GM23248 (cell line): ENCODE data around the gene NALCN. TPM values are rescaled to one million over a fixed set of nuclear protein-coding genes. Genes with fewer than 3 reads are reported as not detected.

Source experiments
- DNase-seq: peaks from one replicate; pipeline ENCODE4 v3.0.0-alpha.2; 2015
- H2AFZ ChIP-seq: fragments of 200-600 bp; sonication (generic); 2 replicates; pipeline ENCODE4 v1.6.1; 2016; ENCODE audit warnings: antibody characterized with exemption
- H3F3A ChIP-seq: fragments of 200-600 bp; sonication (generic); 2 replicates; pipeline ENCODE4 v1.6.1; 2016; ENCODE audit warnings: mild to moderate bottlenecking, antibody characterized with exemption, mixed run types; ENCODE audit not compliant: insufficient read depth
- H3K27ac ChIP-seq: fragments of 200-600 bp; sonication (generic); 2 replicates; pipeline ENCODE4 v1.5.1; 2016; ENCODE audit warnings: mild to moderate bottlenecking
- H3K27me3 ChIP-seq: fragments of 200-600 bp; sonication (generic); replicated peaks from 2 replicates; pipeline ENCODE4 v1.6.1; 2016; ENCODE audit warnings: mild to moderate bottlenecking; ENCODE audit not compliant: insufficient read depth
- H3K36me3 ChIP-seq: fragments of 200-600 bp; sonication (generic); 2 replicates; pipeline ENCODE4 v1.6.1; 2016; ENCODE audit warnings: low read depth, mild to moderate bottlenecking
- H3K4me1 ChIP-seq: fragments of 200-600 bp; sonication (generic); 2 replicates; pipeline ENCODE4 v1.6.1; 2016; ENCODE audit warnings: mild to moderate bottlenecking; ENCODE audit not compliant: insufficient read depth
- H3K4me2 ChIP-seq: fragments of 200-600 bp; sonication (generic); one replicate; pipeline ENCODE4 v1.6.1; 2016; ENCODE audit warnings: mild to moderate bottlenecking; ENCODE audit not compliant: unreplicated experiment
- H3K4me3 ChIP-seq: fragments of 200-600 bp; sonication (generic); 2 replicates; pipeline ENCODE4 v1.5.1; 2016; ENCODE audit warnings: mild to moderate bottlenecking
- H3K79me2 ChIP-seq: fragments of 200-600 bp; sonication (generic); 2 replicates; pipeline ENCODE4 v1.6.1; 2016; ENCODE audit warnings: mild to moderate bottlenecking; ENCODE audit not compliant: insufficient read depth
- H3K9ac ChIP-seq: fragments of 200-600 bp; sonication (generic); 2 replicates; pipeline ENCODE4 v1.6.1; 2016; ENCODE audit warnings: mild to moderate bottlenecking
- H3K9me2 ChIP-seq: fragments of 200-600 bp; sonication (generic); 2 replicates; pipeline ENCODE4 v1.6.1; 2016; ENCODE audit warnings: mixed run types, mild to moderate bottlenecking, moderate library complexity; ENCODE audit not compliant: insufficient read depth
- H3K9me3 ChIP-seq: fragments of 200-600 bp; sonication (generic); one replicate; pipeline ENCODE4 v1.6.1; 2017; ENCODE audit warnings: low read depth
- H4K20me1 ChIP-seq: fragments of 200-600 bp; sonication (generic); 2 replicates; pipeline ENCODE4 v1.6.0; 2016; ENCODE audit not compliant: insufficient read depth
- EZH2 ChIP-seq: fragments of 200-600 bp; sonication (generic); IDR thresholded peaks from 2 replicates; pipeline ENCODE4 v1.6.1; 2018; ENCODE audit warnings: antibody characterized with exemption, mild to moderate bottlenecking; ENCODE audit not compliant: insufficient read depth, poor library complexity, severe bottlenecking
- EZH2phosphoT487 ChIP-seq: fragments of 200-600 bp; sonication (generic); IDR thresholded peaks from 2 replicates; pipeline ENCODE4 v1.6.1; 2018; ENCODE audit warnings: antibody characterized with exemption, moderate library complexity, mild to moderate bottlenecking, low read depth; ENCODE audit not compliant: insufficient read depth
- WGBS, 2 experiments: methylation state at CpG; one replicate each; pipeline ENCODE4 v1.1.6; 2015 to 2017; ENCODE audit warnings: low lambda C conversion rate in 2 of 2, low coverage in 1 of 2; ENCODE audit errors: missing lambda C conversion rate in 2 of 2; 5-methylcytosine and 5-hydroxymethylcytosine counted together
- in situ Hi-C: fragments of 300-500 bp; cut with MboI; formaldehyde crosslinking; loops from 2 replicates; pipeline ENCODE4 v1.15.0; 2020
- polyA plus RNA-seq: library from polyadenylated mRNA; unstranded; fragments of >200 nt; fragmentation: Nextera tagmentation; extraction: Ambion mirVana; gene quantifications from 2 replicates; pipeline ENCODE4 v1.2.1, GENCODE V29; 2016
- total RNA-seq: library from RNA; depleted of rRNA; stranded (reverse); fragments of >200 nt; shearing (Covaris generic); gene quantifications from 2 replicates; pipeline ENCODE4 v1.2.3, GENCODE V29; 2014

NALCN gene
- total and polyA plus RNA-seq, 2 experiments from 2014 or later = 3.1 to 3.6 TPM

DNA sequence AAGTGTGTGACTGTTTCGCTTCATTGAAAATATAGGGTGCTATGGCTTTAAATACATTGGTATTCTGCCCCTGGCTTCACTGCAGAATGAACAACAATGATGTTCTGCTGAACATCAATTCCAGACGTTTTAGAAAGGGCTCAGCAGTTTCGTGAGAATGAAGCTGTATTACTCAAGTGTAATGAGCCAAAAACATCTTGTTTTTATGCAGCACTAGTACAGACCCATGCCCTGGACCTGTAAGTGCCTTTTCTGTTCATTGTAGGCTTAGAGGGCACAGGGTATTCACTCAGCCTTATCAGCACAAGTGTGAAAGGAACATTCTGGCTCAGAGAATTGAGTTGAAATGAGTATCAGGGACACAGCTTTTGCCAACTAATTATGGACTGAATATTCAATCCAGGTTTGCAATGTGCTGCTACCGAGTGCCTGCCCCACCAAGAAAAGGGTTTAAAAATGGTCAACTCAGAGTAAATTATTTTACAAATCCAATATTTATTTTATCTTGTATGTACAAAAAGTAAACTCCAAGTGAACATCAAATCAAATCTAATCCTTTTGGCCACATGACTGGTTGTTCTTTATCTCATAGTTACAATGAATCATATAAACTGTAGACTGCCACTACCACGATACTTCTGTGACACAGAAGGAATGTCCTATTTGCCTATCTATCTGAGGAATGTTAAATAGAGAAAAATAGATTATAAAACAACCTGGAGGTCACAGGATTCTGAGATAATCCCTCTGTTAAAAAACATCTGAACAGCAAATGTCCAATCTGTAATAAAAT, 362.8 kb downstream of the NALCN start:
- H3K36me3 ChIP-seq = no peaks in the 10 kb centered on the region
- no peaks in the 10 kb centered on the region for H4K20me1 ChIP-seq
- H3K27me3 ChIP-seq = peaks cover 8% of the 10 kb centered on the region; the same call in 1 of the 2 replicates
- H3K4me3 ChIP-seq = no peak overlapping the region
- no peaks in the 10 kb centered on the region for H3K9me2 ChIP-seq
- no peaks in the 10 kb centered on the region for H3K79me2 ChIP-seq
- no peak overlapping the region for H3K4me2 ChIP-seq
- TF ChIP-seq EZH2phosphoT487 (no peak), EZH2 (no peak)
- H3K9ac ChIP-seq = no peak overlapping the region
- in situ Hi-C loops = no loop called here
- WGBS, 2 experiments = 22% methylated on average over 5 of the region's 5 CpGs
- no peaks in the 10 kb centered on the region for H3K4me1 ChIP-seq
- DNase-seq = peak; percentile 11
- H3K27ac ChIP-seq = no peak overlapping the region
- H2AFZ ChIP-seq = no peak overlapping the region
- no peaks in the 10 kb centered on the region for H3F3A ChIP-seq
- H3K9me3 ChIP-seq = no peaks in the 10 kb centered on the region

DNA sequence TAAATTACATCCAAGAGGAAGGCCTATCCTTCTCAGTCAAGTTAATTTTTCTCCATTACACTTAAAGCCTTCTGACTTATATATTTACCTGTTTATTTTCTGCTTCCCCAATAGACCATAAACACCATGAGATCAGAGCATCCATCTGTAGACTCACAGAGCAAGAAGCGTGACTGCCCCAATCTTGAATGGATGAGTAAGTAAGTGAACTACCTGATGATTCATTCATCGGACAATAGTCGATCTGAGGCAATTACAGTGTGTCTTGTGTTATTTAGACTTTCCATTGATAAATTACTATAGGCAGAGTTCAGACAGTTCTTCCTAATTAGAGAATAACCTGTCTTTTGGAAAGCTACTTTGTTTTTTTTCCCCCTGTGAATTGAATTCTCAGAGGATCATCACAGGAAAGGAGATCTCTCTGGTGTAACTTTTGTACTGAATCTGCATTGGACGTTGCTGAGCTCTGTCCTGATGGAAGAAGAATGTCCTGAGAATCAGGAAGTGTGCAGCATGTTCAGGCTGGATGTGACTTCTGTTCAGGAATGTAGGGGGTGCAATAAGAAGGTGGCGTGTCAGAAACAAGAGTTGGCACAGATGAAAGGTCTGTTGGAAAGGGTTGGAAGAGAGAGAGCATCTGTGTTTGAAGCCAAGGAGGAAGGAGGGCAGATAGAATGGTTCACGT, 367.0 kb downstream of the NALCN start:
- 18 to 19% methylated on average over 6 of the region's 6 CpGs for WGBS, 2 experiments
- Histone ChIP-seq H3K9ac (no peak overlapping the region), H3K79me2 (no peaks in the 10 kb centered on the region), H3K9me3 (no peaks in the 10 kb centered on the region), H3K4me1 (no peaks in the 10 kb centered on the region), H3K4me3 (no peak overlapping the region), H2AFZ (no peak overlapping the region), H3K4me2 (no peak overlapping the region), H3K36me3 (no peaks in the 10 kb centered on the region), H3K9me2 (no peaks in the 10 kb centered on the region), H3F3A (no peaks in the 10 kb centered on the region), H4K20me1 (no peaks in the 10 kb centered on the region), H3K27ac (no peak overlapping the region), H3K27me3 (no peaks in the 10 kb centered on the region)
- peak; percentile 42 for DNase-seq
- in situ Hi-C loops = no loop called here
- TF ChIP-seq EZH2phosphoT487 (no peak), EZH2 (no peak)

DNA sequence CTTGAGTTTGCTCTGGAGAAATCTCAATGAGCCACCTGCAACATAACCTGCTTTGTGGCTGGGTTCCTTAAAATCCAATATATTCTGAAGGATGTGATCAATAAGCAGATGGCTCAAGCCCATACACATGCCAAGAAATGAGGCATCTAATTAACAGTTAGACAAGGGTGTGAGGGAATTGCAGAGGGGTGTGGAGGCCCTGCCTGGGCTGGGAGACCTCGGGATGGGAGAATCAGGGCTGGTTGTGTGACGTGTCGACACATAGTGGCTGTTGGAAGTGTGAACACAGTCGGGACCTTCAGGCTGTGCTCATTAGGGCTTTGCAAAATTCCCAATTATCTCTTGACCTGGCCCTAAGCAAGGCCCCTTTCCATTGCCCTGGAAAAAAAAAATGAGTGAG, 379.8 kb downstream of the NALCN start:
- H3K9me3 ChIP-seq = no peaks in the 10 kb centered on the region
- no peaks in the 10 kb centered on the region for H3K79me2 ChIP-seq
- H3K4me2 ChIP-seq = no peak overlapping the region
- H2AFZ ChIP-seq = no peak overlapping the region
- no peaks in the 10 kb centered on the region for H3K27me3 ChIP-seq
- H4K20me1 ChIP-seq = no peaks in the 10 kb centered on the region
- WGBS, 2 experiments = 45 to 46% methylated on average over 4 of the region's 4 CpGs
- TF ChIP-seq EZH2phosphoT487 (no peak), EZH2 (no peak)
- no peak overlapping the region for H3K9ac ChIP-seq
- no peak overlapping the region for H3K4me3 ChIP-seq
- no peak overlapping the region for H3K27ac ChIP-seq
- no peak for DNase-seq
- H3K4me1 ChIP-seq = no peaks in the 10 kb centered on the region
- H3F3A ChIP-seq = no peaks in the 10 kb centered on the region
- no peaks in the 10 kb centered on the region for H3K9me2 ChIP-seq
- in situ Hi-C loops = no loop called here
- H3K36me3 ChIP-seq = no peaks in the 10 kb centered on the region

DNA sequence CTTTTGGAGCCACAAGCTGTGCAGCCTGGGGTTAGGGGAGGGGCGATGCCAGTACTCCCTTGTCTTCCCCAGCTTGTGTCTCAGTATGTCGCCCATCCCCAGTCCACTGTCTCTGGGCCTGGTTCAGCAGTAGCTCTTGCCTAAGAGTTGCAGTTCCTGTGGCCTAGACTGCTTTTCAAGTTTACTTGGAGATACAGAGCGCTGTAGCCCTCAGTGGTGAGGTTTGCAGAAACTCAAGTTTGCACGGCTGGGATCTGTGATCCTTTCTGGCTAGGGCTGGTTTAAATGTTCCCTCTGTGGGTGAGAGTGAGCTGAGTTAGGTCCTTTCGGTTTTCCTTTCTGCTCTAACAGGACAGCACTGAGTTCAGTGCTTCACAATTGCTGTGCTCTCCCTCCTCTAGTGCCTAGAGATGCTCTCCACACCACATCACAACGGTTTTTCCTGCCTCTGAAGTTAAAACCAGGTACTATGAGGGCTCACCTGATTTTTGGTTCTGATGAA, 381.1 kb downstream of the NALCN start:
- TF ChIP-seq EZH2phosphoT487 = no peak
- TF ChIP-seq EZH2 = no peak
- Histone ChIP-seq H3K27me3 (no peaks in the 10 kb centered on the region), H3K27ac (no peak overlapping the region), H2AFZ (no peak overlapping the region), H3F3A (no peaks in the 10 kb centered on the region), H3K4me2 (no peak overlapping the region), H3K9me3 (no peaks in the 10 kb centered on the region), H3K9ac (no peak overlapping the region), H3K79me2 (no peaks in the 10 kb centered on the region), H3K4me1 (no peaks in the 10 kb centered on the region), H4K20me1 (no peaks in the 10 kb centered on the region), H3K4me3 (no peak overlapping the region), H3K9me2 (no peaks in the 10 kb centered on the region), H3K36me3 (no peaks in the 10 kb centered on the region)
- 43 to 45% methylated on average over 6 of the region's 6 CpGs for WGBS, 2 experiments
- in situ Hi-C loops = no loop called here
- no peak for DNase-seq
